AG10803 (cell line): Measurements from ENCODE around the gene TTC36.

Experiments
- DNase-seq: peaks from one replicate; pipeline ENCODE4 v3.0.0; 2010; ENCODE audit warnings: low read depth
- H3K4me3 ChIP-seq: 2 replicates; pipeline ENCODE4 v1.5.1; 2011; ENCODE audit warnings: mild to moderate bottlenecking, low read length, control low read depth
- CTCF ChIP-seq: conservative IDR thresholded peaks from 2 replicates; pipeline ENCODE4 v1.5.1; 2011; ENCODE audit warnings: mild to moderate bottlenecking, low read length, control low read depth, inconsistent platforms

The TTC36 gene

GRCh38 chr11:118537409-118537980 lies 10.2 kb downstream of the TTC36 start:
- no peak for TF ChIP-seq CTCF
- H3K4me3 ChIP-seq: no peak overlapping the region
- no peak for DNase-seq

GRCh38 chr11:118544010-118544646 lies 16.9 kb downstream of the TTC36 start:
- no peak for DNase-seq
- H3K4me3 ChIP-seq: no peak overlapping the region
- TF ChIP-seq CTCF: no peak

GRCh38 chr11:118544647-118545010 lies 17.4 kb downstream of the TTC36 start:
- DNase-seq: no peak
- no peak overlapping the region for H3K4me3 ChIP-seq
- TF ChIP-seq CTCF: no peak

- no peak for TF ChIP-seq CTCF
- no peak for DNase-seq
- H3K4me3 ChIP-seq: no peak overlapping the region
Measured at GRCh38 chr11:118545533-118545932, 18.3 kb downstream of the TTC36 start.

- TF ChIP-seq CTCF: no peak
- no peak for DNase-seq
- no peak overlapping the region for H3K4me3 ChIP-seq
Measured at GRCh38 chr11:118547132-118547531, 19.9 kb downstream of the TTC36 start.

GRCh38 chr11:118552341-118552740 lies 25.1 kb downstream of the TTC36 start:
- no peak overlapping the region for H3K4me3 ChIP-seq
- TF ChIP-seq CTCF: no peak
- no peak for DNase-seq

GRCh38 chr11:118560806-118561205 lies 33.5 kb downstream of the TTC36 start:
- H3K4me3 ChIP-seq: no peak overlapping the region
- no peak for DNase-seq
- no peak for TF ChIP-seq CTCF
